AG04450 (cell line): Measurements from ENCODE around the gene SPSB3. TPM values are rescaled to one million over a fixed set of nuclear protein-coding genes. Genes with fewer than 3 reads are reported as not detected.

Source experiments
- CTCF ChIA-PET: fragments of 300-600, 350-600 bp; formaldehyde crosslinking; extraction: SDS; loops from one replicate; lab custom pipeline; 2022; ENCODE audit warnings: antibody characterized with exemption, inconsistent platforms; lab: Charles Lee
- POLR2A ChIA-PET: fragments of 350-600 bp; formaldehyde crosslinking; extraction: SDS; loops from one replicate; lab custom pipeline; 2021; ENCODE audit warnings: antibody characterized with exemption, inconsistent platforms; lab: Yijun Ruan, JAX
- DNase-seq: peaks from one replicate; pipeline ENCODE4 v3.0.0-alpha.2; 2011; ENCODE audit warnings: low read depth, low spot score
- H3K27ac ChIP-seq: one replicate; pipeline ENCODE4 v1.5.1; 2012; ENCODE audit warnings: low read depth, low read length, control low read depth
- H3K27me3 ChIP-seq: one replicate; pipeline ENCODE4 v1.6.0; 2012; ENCODE audit warnings: low read length; ENCODE audit not compliant: control insufficient read depth, insufficient read depth
- H3K4me3 ChIP-seq: 2 replicates; pipeline ENCODE4 v1.5.1; 2011; ENCODE audit warnings: mild to moderate bottlenecking, low read depth, low read length, control low read depth
- H3K9me3 ChIP-seq: 2 replicates; pipeline ENCODE4 v1.5.1; 2012; ENCODE audit warnings: low read length; ENCODE audit not compliant: control insufficient read depth, insufficient read depth
- polyA plus RNA-seq: library from polyadenylated mRNA; depleted of rRNA; stranded (reverse); fragments of >200 nt; gene quantifications from 2 replicates; pipeline ENCODE4 v1.2.3, GENCODE V29; 2011
- TF ChIP-seq, protein P1 (sequence below): IDR thresholded peaks from 2 replicates; pipeline ENCODE4 v1.5.1; 2011; ENCODE audit warnings: low read depth, low read length, control low read depth, inconsistent platforms

Gene SPSB3
- polyA plus RNA-seq, 1 experiment = 11.0 TPM

DNA sequence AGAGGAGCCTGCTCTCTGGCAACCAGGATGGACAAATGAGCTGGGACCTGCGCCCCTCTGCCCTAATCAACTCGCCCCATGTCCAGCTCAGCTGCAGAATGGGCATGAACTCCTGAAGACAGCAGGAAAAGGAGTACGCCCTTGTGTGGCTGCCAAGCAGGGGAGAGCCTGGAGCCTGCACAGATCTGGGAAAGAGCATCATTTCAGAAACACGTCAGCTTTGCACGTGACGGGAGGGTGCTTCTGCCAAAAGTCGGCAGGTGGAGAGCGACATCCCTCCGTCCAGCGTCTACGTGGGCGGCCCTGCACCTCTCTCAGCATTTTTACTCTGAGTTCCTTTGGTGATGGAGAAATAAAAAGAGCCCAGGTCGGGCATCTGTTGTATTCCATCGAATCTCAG lies 29.5 kb downstream of the SPSB3 start:
- no peaks in the 10 kb centered on the region for H3K27me3 ChIP-seq
- POLR2A ChIA-PET = no interaction called here
- no peak for DNase-seq
- TF ChIP-seq, protein P1, sequence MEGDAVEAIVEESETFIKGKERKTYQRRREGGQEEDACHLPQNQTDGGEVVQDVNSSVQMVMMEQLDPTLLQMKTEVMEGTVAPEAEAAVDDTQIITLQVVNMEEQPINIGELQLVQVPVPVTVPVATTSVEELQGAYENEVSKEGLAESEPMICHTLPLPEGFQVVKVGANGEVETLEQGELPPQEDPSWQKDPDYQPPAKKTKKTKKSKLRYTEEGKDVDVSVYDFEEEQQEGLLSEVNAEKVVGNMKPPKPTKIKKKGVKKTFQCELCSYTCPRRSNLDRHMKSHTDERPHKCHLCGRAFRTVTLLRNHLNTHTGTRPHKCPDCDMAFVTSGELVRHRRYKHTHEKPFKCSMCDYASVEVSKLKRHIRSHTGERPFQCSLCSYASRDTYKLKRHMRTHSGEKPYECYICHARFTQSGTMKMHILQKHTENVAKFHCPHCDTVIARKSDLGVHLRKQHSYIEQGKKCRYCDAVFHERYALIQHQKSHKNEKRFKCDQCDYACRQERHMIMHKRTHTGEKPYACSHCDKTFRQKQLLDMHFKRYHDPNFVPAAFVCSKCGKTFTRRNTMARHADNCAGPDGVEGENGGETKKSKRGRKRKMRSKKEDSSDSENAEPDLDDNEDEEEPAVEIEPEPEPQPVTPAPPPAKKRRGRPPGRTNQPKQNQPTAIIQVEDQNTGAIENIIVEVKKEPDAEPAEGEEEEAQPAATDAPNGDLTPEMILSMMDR = no peak
- H3K27ac ChIP-seq = no peak overlapping the region
- no peak overlapping the region for H3K4me3 ChIP-seq
- no peaks in the 10 kb centered on the region; the same call in 1 of the 2 replicates for H3K9me3 ChIP-seq
- CTCF ChIA-PET = no interaction called here

DNA sequence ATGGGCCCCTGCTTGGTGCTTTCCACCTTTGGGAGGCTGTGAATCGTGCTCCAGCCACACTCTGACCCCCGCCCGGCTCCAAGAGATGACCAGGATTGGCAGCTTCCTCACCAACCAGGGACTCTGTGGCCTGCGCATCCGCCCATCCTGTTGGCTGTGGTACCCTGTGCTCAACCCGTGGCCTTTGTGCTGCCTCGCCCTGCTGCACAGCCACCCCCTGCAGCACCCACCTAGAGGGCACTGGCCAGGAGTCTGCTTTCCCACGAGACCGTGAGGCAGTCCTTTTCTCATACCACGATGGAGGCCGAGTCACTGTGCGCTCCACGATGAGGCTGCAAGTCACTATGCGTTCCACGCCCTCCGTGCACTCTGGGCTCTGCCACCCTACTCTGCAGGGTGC lies 30.4 kb downstream of the SPSB3 start:
- TF ChIP-seq, protein P1 = no peak
- Histone ChIP-seq H3K4me3 (no peak overlapping the region), H3K9me3 (no peaks in the 10 kb centered on the region; the same call in 1 of the 2 replicates), H3K27ac (no peak overlapping the region), H3K27me3 (no peaks in the 10 kb centered on the region)
- ChIA-PET CTCF (no interaction called here), POLR2A (no interaction called here)
- DNase-seq = no peak

DNA sequence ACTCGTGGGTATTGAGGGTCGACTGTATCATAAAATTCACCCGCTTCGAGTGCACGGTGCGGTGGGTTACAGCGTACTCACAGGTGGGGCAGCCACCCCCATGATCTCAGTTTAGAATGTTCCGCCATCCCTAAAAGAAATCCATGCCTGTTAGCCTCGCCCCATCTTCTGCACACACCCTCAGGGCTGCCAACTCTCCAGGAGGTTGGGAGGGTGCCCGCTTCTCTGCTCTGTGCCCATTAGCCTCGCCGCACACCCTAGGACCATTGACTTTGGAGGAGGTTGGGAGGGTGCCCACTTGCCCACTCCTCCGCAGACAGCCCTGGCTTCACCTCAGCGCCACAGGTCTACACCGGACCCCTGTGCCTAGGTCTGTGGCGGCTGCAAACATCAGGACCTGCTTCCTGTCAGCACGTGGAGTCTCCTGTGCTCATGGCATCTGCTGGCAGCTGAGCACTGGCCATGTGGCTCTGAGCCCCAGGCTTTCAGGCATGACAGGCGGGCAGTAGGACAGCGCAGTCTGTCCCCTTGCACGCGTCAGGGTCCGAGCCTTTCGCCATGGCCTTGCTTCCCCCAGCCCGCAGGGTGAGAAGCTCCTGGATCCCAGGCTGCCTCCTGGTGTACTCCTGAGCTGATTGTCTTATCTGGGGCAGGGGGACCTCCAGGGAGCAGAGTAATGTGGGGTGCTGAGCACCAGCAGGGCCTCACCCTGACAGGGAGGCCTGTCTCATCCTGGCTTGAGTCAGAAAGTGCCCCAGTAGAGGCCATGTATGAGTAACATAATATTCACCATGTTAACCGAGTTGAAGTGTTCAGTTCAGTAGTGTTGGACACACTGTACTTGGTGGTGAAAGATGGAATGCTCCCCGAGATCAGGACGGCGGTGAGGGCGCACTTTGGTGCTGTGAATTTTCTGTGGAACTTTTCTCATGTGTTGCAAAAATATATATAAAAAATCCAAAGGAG lies 32.9 kb downstream of the SPSB3 start:
- no peak overlapping the region for H3K4me3 ChIP-seq
- no peak for DNase-seq
- TF ChIP-seq, protein P1 = no peak
- H3K9me3 ChIP-seq = no peaks in the 10 kb centered on the region; the same call in 1 of the 2 replicates
- H3K27me3 ChIP-seq = no peaks in the 10 kb centered on the region
- ChIA-PET CTCF (interaction anchor here (1.6 kb wide), 1 partner anchor 26 kb away, joined by 7 read pairs; no protein-coding TSS in a partner anchor), POLR2A (no interaction called here)
- H3K27ac ChIP-seq = no peak overlapping the region

DNA sequence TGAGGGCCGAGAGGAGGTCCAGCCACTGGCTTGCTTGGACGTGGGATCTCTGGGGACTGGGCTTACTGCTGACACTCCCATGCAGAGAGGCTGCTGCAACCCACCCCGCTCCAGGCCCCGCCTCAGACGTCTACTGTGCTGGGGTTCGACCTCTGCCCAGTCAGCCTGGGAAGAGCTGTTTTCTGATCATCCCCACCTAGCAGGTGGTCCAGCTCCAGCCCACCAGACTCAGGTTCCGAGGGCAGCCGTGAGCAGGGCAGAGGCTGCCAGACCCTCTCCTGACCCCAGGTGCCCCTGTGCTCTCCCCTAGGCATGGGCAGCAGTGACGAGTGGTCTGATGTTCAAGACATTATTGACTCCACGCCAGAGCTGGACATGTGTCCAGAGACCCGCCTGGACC lies 34.4 kb downstream of the SPSB3 start:
- Histone ChIP-seq H3K27ac (no peak overlapping the region), H3K27me3 (no peaks in the 10 kb centered on the region), H3K4me3 (no peak overlapping the region), H3K9me3 (no peaks in the 10 kb centered on the region; the same call in 1 of the 2 replicates)
- ChIA-PET CTCF (no interaction called here), POLR2A (no interaction called here)
- DNase-seq = no peak
- TF ChIP-seq, protein P1 = no peak

DNA sequence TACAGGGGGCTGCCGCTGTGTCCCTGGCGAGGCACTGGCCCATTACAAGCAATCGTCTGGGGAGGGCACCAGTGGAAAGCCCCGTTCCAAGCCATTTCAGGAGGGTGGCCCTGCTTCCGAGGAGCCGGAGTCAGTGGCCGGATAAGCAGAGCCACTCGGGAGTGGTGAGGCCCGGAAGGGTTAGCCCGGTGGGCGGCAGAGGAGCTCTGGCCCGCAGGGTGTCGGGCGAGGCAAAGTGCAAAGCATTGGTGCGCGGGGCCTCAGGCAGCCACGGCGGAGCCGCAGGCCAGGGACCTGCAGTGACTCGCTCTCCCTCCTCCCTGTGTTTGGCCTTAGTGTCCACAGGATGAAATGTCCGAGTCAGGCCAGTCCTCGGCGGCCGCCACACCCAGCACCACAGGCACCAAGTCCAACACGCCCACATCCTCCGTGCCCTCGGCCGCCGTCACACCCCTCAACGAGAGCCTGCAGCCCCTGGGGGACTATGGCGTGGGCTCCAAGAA lies 35.6 kb downstream of the SPSB3 start:
- CTCF ChIA-PET = no interaction called here
- TF ChIP-seq, protein P1 = no peak
- no peaks in the 10 kb centered on the region for H3K27me3 ChIP-seq
- H3K9me3 ChIP-seq = no peaks in the 10 kb centered on the region; the same call in 1 of the 2 replicates
- POLR2A ChIA-PET = interaction anchor here (1.2 kb wide), 1 partner anchor 26 kb away, joined by 5 read pairs; the partner anchor contains the start of genes EME2 and MRPS34
- H3K4me3 ChIP-seq = no peak overlapping the region
- H3K27ac ChIP-seq = peak overlapping the region; percentile 94
- no peak for DNase-seq
